GM19324 (cell line): ENCODE results near the gene PTPRD.

Experiments used
- ATAC-seq: cut with Tn5 transposase; IDR thresholded peaks from one replicate; pipeline ENCODE4 v1.9.1; 2021; ENCODE audit warnings: mild to moderate bottlenecking, moderate library complexity; ENCODE audit not compliant: unreplicated experiment, low FRiP score

PTPRD gene

DNA sequence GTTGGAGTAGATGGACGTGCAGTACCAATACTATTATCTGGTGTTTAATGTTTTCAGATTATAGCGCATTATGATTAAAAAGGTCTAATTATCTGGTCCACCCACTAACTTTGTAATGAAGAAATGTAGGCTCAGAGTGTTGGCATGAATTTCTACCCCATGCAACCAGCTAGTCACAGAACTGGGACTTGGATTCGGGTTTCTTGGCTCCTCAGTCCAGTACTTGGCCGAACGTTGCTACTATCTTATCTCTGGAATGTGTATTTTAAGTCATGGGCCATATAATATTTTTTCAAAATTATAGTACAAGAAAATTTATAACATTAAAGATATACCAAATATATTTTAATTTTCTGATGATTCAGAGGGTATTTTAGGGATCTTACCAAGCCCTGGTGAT, 2155.7 kb downstream of the PTPRD start:
- no peak for ATAC-seq

DNA sequence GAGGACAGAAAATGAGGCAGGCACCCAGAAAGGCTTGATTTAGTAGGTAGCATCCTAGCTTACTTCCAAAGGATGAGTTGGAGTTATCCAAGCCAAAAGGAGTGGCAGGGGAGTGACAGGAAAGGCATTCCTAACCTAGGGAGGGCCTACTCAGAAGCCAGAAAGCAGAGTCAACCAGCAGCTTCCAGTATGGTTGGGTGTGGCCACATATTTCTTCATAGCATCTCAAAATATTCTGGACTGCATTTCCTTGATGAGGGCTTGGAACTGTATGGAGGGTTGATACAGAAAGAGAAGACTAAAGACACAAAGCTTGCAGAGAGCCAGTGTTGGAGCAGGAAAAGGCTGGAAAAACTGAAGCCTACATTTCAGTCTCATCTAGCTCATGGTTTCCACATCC, 2156.5 kb downstream of the PTPRD start:
- ATAC-seq = no peak

DNA sequence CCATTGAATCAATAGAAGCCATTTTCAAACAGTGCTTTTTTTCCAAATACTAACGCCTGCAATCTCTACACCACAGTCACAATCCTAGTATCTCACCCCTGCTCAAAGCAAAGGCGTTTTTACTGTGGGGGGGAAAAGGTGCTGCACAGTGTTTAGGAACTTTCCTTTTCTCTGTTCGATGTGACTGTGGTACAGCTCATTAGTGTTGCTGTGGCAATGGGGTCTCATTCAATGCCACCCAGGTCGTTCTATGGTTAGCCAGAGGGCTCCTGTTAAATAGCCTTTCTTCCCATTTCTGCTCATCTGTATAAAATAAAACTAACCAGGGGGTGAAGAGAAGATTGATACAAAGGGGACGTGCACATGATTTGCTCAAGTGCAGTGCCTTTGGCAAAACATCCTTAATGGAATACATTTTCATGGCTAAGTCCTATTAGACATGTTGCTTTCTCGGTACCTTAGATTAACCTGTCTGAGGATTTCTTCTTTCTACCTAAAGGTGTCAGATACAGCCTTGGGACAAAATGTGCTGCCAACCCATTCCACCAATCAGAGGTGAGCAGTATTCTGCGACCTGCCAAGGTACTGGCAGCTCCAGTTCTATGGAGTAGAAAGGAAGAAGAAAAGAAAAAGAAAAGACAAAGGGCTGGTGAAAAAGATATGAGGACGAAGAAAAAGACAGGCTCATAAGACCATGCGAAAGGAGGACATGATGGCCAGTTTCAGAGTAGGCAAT, 2161.8 kb downstream of the PTPRD start:
- ATAC-seq = no peak

DNA sequence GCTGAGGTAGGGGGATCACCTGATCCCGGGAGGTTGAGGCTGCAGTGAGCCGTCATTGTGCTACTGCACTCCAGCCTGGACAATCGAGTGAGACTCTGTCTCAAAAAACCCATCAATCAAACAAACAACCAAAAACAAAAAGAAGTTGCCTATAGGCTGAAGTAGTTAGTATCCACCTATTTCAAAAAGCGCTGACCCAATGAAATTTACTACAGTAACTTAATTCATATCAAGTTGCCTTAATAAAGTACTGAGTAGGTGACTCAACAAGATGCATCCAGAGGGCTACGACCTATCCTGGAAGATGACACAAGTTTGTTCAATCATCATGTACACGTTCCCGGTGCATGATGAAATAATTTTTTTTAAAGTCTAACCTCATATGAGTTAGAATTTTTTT, 2164.6 kb downstream of the PTPRD start:
- no peak for ATAC-seq

DNA sequence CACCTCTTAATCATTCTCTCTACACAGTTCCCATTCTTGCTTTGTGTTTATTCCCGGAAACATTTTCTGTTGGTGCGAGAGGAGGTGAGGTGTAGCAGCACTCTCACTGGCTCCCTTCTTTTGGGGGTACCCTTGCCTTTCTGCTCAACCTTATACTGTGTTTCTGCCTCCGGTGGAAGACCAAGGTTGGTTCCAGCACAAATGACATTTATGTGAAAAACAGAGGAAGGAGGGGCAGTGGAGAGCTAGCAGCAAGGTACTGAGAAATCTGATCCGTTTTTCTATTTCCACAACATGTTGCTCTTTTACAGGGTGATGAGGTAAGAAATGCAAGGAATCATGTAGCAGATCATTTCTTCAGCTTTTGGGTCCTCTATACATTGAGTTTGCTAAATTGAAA, 2165.2 kb downstream of the PTPRD start:
- no peak for ATAC-seq

DNA sequence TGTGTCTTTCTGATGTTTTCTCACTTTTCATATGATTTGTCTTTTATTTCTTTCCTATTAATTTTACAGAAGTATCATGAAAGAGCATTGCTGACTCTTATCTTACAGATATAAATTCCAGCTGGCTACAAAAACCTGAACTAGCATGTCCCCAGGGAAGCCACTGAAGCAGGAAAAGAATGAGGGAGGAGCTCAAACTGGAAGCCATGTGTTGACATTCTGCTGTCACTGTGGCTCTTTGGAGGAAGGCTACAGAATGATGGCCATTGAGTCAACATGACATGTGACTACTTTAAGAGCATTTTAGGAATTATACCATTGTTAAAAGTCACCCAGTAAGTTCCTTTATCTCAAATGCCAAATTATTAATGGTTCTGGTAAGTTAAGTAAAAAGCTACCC, 2174.9 kb downstream of the PTPRD start:
- no peak for ATAC-seq

DNA sequence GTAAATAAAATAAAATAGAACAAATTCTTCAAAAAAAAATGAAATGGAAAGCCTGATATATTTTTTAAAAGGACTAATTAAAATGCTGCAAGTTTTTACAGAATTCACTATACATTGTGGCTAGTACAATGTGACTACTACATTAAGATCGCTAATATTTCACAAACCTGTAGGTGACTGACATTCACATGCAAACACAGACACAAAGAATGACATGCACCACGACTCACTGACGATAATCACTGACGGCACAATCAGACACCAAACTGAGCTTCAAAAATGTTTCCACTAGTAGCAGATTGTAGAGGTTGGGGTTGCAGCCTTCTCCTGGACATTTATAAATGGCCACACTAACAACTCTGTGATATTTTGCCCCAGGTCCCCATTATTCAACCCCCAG, 2175.5 kb downstream of the PTPRD start:
- ATAC-seq = no peak

DNA sequence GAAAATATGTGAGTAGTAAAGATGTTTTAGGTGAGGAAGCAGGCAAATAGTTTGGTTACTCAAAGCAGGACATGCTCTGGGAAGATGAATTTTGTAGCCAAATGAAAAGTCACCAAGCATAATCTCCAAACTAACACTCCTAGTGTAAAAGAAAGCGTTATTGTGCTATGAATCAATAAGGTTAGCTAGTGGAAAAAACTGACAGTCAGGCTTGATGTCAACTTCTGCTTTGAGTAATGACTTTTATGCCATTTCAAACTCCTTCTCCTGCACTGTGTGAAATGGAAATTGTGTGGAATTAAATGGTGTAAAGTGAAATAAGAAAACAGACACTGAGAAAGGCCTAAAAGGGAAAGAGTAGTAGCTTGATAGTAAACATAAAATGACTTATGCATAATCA, 2176.0 kb downstream of the PTPRD start:
- no peak for ATAC-seq

DNA sequence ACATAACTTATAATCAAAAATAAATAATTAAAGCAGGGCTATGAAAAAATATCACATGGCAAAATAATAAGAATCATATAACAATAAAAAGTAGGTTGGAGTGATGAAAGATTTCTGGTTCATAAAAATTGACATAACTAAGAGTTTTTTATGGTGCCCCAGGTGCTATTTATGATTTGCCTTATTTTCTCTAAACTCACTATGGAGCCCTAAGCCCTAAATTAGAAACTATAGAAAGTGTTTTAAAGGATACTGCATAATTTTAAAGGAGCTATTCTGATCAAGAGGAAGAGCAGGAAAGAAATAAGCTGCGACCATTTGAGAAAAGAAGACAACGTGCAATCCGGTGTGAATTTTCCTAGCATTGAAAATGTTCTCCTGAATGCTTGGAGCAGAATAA, 2178.2 kb downstream of the PTPRD start:
- no peak for ATAC-seq

DNA sequence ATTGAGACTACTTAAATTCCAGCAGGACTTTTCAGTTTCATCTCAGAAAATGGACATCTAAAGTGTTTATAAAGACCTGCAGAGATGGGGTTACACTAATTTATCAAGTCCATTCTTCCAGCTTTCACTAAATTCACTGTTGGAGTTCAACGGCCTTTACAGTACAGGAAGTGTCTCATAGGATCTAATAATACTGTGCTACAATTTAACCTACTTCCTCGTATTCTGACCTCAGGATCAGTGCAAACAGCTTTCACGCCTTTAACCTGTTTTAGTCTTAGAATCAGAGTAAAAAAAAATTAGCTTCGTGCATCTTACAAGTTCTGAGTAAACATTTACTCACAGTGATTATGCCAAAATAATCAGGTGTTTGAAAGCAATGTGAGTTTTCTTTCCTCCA, 2180.6 kb downstream of the PTPRD start:
- ATAC-seq = no peak

DNA sequence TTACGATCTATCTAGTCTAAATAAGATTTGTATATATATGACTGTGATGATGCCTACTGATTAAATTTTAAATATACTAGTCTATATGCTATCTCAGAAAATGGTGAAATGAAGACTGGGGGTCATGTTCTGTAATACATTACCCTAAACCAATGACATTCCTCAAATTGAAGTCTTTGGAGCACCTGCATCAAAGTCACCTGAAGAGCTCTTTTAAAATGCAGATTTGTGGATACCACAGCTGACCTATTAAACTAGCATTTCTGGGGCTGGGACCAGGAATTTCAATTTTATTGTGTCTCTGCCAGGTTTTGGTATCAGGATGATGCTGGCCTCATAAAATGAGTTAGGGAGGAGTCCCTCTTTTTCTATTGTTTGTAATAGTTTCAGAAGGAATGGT, 2181.3 kb downstream of the PTPRD start:
- ATAC-seq = no peak

DNA sequence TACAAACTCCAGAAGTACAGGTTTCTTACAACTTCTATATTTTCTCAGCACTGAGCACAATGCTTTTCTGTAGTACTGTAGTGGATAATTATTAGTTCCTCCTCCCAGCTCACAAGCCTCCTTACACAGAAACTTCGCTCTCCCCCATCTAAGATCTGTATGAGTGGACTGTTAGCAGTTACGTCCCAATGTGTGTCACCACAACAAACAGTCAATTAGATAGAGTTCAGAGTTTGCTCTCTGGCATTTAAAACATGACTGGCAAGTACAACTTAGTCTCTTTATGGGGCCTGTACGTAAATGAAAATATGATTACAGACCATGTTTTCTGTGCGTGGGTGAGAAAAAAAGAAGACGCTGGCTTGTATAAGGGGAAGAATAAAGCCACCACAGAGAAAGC, 2181.9 kb downstream of the PTPRD start:
- ATAC-seq = no peak

DNA sequence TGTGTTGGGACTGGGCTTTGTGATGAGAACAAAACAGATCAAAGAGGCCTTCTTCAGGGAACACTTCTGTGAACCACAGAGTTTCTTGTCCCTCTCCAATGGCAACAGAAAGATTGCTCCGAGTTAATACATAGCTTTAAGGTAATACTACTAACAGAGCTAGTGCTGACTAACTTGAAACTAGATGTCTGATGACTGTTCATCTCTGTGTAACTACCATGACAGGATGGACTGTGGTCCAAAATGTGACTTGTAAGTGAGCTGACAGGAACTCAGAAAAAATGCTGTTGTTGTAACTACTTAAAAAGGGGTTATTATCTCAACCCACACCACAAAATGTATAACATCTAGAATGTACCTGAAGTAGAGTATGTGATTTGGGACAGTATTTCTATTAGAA, 2183.0 kb downstream of the PTPRD start:
- ATAC-seq = no peak

DNA sequence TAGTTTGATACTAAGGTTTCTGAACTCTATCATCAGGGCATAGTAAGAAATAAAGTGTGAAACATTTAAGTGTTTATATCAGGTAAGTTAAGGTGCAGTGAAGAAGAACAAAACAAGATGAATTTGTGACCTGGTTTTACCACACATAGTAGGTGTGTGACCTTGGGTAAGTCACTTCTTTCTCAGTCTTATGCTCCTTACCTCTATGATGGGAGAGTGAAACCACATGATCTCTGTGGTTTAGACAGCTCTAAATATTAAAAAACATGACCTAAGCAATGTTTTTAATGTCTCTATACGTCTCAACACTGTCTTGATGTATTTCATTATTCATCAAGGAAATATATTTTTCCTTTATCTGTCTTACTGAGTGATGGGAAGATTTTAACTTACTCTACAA, 2183.6 kb downstream of the PTPRD start:
- ATAC-seq = no peak

DNA sequence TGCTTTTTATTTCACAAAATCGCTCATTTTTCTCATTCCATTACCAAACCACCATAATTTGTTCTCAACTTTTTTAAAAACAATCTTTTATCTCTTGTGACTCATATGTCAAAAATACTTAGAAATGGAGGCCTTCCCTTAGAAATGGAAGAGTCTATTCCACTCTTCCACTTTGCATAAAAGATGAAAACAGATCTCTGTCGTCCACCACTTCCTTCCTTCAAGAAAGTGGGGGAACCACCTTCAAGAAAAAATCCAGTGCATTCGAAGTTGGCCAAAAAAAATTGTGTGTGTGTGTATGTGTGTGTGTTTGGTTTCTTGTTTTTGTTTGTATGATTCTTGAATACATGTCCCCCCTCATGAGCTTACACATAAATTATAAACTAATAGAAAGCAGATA, 2184.4 kb downstream of the PTPRD start:
- no peak for ATAC-seq

DNA sequence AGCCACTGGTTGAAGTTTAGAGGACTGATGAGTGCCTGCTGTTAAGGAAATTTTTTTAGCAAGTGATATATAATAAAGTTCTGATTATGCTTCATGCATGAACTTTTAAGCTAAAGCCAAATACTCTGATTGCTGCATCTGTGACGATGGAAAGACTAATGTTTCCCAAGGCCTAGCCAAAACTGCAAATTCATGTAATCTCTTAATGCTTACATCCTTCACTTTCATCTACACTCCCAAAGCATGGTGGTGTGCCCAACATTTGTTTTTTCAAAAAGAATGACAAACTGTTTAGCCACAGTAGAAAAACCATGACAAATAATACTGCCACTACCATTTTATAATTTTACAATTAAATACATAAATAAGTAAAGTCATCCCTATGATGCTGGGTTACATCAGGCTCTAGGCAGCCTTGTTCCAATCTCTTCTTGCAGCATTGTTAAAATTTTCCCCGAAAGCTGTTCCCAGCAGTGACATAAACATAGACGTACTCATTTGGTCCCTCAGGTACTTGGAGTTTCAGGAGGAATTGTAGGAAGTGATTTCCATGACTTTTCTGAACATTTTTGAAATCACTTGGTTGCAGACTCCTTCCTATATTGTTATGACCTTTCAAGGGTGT, 2187.9 kb downstream of the PTPRD start:
- ATAC-seq = no peak

DNA sequence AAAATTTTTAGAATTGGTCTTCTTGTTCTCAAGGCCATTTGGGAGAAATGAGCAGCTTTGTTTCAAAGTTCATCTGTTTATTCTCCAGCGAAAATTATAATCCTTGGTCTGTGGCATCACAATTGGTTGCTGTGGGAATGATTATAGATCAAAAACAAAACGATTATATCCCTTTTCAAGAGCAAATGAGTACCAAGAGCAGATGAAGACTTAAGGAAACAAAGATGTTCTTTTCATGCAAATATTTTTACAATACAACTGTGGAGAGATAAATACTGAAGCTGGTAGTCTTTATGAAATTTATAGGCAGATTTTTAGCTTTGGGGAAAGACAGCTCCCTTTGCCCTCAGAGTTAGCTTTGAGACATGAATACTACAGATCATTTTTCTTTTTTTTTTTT, 2192.4 kb downstream of the PTPRD start:
- no peak for ATAC-seq

DNA sequence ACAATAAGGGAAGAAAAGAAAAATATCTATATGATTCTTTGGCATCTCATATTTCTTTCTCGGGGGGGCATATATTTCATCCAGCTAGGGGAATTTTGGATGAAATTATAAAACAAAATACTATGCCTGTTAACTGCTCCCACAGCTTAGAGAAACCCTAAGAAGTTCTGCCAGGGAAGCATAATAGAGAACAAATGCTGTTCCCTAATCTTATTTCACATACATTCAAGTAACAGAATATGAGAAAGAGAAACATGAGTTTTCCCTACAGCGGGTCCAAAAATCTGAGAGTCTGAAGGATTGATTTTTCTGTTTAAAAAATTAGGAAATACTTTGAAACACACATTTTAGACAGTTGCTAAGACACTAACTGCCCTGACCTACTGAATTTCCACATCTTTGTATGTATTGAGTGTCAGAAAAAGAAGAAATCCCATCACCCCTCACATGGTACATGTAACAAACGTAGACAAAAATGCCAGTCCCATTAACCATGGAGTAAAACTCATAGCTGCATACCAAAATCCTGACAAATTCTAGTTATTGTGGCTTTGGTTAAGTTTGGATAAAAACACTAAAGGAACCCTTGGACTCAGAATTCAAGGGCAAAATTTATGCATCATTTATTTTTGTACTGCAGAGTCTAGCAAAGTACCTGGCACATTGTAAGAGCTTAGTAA, 2193.1 kb downstream of the PTPRD start:
- no peak for ATAC-seq

DNA sequence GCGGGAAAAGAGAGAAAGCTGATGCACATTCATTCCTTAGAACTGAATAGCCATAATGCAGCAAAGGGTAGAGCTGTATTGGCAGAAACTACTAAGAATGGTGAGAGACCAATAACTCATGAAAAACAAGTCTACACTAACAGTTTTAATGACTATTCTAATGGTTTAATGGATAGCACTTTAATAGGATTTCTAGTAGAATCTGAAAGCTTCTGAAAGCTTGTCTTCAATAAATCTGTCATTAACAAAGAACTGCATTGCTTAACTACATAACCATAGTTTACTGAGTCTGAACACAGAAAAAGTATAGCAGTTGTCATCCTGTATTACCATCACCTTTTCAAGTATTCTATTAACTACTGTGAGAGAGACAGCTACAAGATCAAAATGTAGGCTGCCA, 2195.5 kb downstream of the PTPRD start:
- no peak for ATAC-seq

DNA sequence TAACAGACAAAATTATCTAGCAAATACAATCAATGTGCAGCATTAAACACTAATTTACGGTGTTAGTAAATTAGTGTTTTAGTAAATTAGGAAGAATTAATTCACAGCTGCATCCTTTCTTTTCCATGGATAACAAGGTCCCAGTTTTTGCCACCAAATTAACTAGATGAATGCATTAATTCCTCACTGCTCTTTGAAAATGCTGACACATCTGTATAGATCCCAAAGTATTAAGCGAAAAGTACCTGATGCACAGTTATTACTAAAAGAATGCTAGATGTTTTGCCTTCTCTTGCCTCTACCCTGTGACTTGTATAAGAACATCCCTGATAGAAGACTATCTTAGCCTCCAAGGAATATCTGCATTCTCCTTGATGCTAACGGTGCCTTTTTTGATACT, 2200.5 kb downstream of the PTPRD start:
- ATAC-seq = no peak

DNA sequence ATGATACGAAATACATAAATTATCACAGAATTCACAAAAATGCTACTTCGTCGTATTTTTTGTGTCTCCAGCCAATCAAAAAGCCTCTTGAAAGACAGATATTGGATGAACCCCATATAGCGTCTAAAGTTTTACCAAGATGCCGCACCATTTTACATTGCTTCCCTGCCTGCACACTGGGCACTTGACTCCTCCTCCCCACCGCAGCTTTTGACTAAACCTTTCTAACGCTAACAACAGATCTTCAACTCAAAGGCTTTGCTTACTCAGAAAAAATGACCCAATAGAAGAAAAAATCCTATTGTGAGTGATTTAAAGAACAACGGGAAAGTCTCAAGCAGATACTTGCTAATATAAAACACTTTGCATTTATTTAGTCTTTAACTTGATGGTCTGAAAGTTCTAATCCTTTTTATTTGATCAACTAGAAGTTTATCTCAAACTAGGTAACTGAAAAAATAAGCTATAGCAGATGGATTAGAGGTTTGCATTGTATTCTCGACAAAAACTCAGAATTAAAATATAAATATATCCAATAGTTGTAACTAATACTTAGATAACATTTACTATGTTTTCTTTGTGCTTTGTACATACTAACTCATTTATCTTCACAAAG, 2204.1 kb downstream of the PTPRD start:
- ATAC-seq = no peak
